BLaER1 treated with 17β-estradiol and CSF1 and Interleukin-3, amounts not matched to agents 10 nM and 100 nM (cell line): ENCODE results near the gene ELOVL3.
"Not testable (repeated sequence)": the region's sequence is repeated elsewhere in the genome, so short reads cannot be mapped to it uniquely, and the experiment has no call there.

ENCODE experiments used
- H3K27ac ChIP-seq, 11 experiments: shearing (Covaris generic); formaldehyde crosslinking; 2 replicates each; pipeline ENCODE4 v1.8.1; 2022
- H3K27me3 ChIP-seq, 11 experiments: shearing (Covaris generic); formaldehyde crosslinking; 2 replicates each; pipeline ENCODE4 v1.8.1; 2022
- H3K36me3 ChIP-seq, 11 experiments: shearing (Covaris generic); formaldehyde crosslinking; 2 replicates each; pipeline ENCODE4 v1.8.1; 2022
- H3K4me1 ChIP-seq, 10 experiments: shearing (Covaris generic); formaldehyde crosslinking; 2 replicates each; pipeline ENCODE4 v1.8.1; 2022
- H3K4me2 ChIP-seq, 11 experiments: shearing (Covaris generic); formaldehyde crosslinking; 2 replicates each; pipeline ENCODE4 v1.8.1; 2022
- H3K4me3 ChIP-seq, 10 experiments: shearing (Covaris generic); formaldehyde crosslinking; 2 replicates each; pipeline ENCODE4 v1.8.1; 2022
- H3K9ac ChIP-seq, 11 experiments: shearing (Covaris generic); formaldehyde crosslinking; 2 replicates each; pipeline ENCODE4 v1.8.1; 2022
- H3K9me3 ChIP-seq, 11 experiments: shearing (Covaris generic); formaldehyde crosslinking; replicated peaks in 1 of 11; 2 replicates each; pipeline ENCODE4 v1.8.1; 2022
- H4K20me1 ChIP-seq, 11 experiments: shearing (Covaris generic); formaldehyde crosslinking; 2 replicates each; pipeline ENCODE4 v1.8.1; 2022
- Cebpa-rat ChIP-seq, 11 experiments: shearing (Covaris generic); IDR thresholded peaks; 2 replicates each; pipeline ENCODE4 v1.8.1; 2022

ELOVL3 gene, protein sequence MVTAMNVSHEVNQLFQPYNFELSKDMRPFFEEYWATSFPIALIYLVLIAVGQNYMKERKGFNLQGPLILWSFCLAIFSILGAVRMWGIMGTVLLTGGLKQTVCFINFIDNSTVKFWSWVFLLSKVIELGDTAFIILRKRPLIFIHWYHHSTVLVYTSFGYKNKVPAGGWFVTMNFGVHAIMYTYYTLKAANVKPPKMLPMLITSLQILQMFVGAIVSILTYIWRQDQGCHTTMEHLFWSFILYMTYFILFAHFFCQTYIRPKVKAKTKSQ

DNA sequence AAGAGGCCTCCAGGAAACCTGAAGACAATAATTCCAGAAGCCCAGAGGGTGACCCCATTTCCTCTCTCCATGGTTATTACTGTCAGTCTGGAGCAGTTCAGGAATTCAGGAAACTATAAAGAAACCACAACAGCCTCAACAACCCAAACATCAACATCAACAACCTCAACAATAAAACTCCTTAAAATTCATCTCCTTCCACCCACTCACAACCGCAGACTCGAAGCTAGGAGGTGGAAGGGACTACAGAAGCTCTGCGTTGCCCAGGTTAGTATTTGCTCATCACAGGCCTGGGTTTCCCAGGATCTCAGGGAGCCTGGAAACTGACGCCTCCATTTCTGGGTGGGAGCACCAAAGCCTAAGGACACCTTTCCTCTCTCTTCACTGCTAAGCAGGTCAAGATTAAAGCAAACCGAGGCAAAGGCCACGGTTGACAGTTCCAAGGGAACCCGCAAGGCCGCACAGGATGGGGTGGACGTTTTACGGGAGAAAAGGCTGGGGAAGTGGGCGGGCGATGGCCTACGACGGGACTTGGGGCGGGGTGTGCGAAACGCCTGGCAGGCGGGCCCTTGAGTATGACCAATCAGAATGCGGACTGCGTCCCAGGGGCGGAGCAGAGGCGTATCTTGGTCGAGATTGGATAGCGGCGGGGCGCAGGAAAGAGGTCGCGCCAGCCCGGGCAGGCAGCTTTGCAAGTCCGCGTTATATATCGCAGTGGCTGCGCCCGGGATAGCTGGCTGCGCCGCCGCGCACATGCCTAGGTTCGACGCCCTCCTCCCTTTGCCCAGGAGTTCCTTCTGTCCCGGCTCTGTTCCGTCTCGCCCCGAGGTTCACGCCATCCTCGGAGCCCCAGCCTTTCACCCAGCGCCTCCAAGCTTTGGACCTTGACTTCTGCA lies at the start of gene ELOVL3:
Gene ELOVL3, plus strand, starts transcription at position 654 of the 896 bp plus-strand sequence. CDS start 250 bp downstream, outside the sequence.
- Histone ChIP-seq H3K4me3 (peak within 1 kb of the TSS in 8 of 10 experiments; percentile 9 to 48 (median 39); a peak in 11 of 20 replicates), H3K9ac (peak within 1 kb of the TSS in 3 of 11 experiments; percentile 18 to 46 (median 24); a peak in 3 of 22 replicates), H3K27me3 (peaks cover 38 to 50% (median 47%) of the 10 kb centered on the region in 11 experiments), H4K20me1 (peaks cover 0 to 16% (median 9%) of the 10 kb centered on the region in 11 experiments; a peak in 15 of 22 replicates), H3K4me2 (peak within 1 kb of the TSS; percentile 62 to 95 (median 77)), H3K4me1 (peaks cover 25 to 37% (median 28%) of the 10 kb centered on the region in 10 experiments), H3K9me3 (peaks cover 0 to 6% (median 0%) of the 10 kb centered on the region in 11 experiments; a peak in 3 of 22 replicates), H3K36me3 (no peaks in the 10 kb centered on the region), H3K27ac (peak within 1 kb of the TSS in 2 of 11 experiments; percentile 9 to 27; a peak in 4 of 22 replicates)
- no peak for TF ChIP-seq Cebpa-rat (IDR thresholded peaks at IDR 0.05)

DNA sequence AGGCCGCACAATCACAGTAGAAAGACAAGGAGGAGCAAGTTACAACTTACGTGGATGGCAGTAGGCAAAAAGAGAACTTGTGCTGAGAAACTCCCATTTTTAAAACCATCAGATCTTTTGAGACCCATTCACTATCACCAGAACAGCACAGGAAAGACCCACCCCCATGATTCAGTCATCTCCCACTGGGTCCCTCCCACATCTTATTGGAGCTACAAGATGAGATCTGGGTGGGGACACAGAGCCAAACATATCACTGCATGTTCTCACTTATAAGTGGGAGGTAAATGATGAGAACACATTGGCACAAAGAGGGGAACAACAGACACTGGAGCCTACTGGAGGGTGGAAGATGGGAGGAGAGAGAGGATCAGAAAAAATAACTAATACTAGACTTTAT lies 41.5 kb upstream of the ELOVL3 start:
- Histone ChIP-seq H4K20me1 (no peaks in the 10 kb centered on the region), H3K27ac (no peak overlapping the region), H3K9me3 (peaks cover 24 to 53% (median 34%) of the 10 kb centered on the region in 11 experiments), H3K4me1 (peaks cover 0 to 10% (median 4%) of the 10 kb centered on the region in 10 experiments; a peak in 6 of 20 replicates), H3K4me2 (no peak overlapping the region), H3K9ac (no peak overlapping the region), H3K36me3 (no peaks in the 10 kb centered on the region), H3K4me3 (no peak overlapping the region), H3K27me3 (no peaks in the 10 kb centered on the region)
- TF ChIP-seq Cebpa-rat (IDR thresholded peaks at IDR 0.05), result no peak

DNA sequence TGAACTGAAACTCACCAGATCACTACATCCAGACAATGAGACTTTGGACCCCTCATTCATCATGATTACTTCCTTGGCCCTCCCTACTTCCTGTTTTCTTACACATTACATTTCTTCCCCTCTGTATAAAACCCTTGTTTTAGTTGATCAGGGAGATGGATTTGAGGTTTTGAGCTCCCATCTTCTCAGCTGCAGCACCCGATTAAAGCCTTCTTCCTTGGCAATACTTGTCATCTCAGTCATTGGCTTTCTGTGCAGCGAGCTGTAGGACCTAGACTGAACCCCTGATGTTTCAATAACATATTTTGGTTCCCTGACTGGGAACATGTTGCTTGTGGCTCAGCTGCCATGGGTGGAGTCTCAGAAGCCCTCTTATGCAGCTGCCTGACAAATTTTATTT lies 40.8 kb upstream of the ELOVL3 start:
- no peak for TF ChIP-seq Cebpa-rat (IDR thresholded peaks at IDR 0.05)
- H3K9ac ChIP-seq, result no peak overlapping the region
- H3K9me3 ChIP-seq, result peaks cover 31 to 60% (median 39%) of the 10 kb centered on the region in 11 experiments
- H3K27ac ChIP-seq, result no peak overlapping the region; a peak in 1 of 22 replicates
- no peaks in the 10 kb centered on the region for H3K36me3 ChIP-seq
- no peaks in the 10 kb centered on the region for H3K27me3 ChIP-seq
- H3K4me1 ChIP-seq, result peaks cover 0 to 12% (median 5%) of the 10 kb centered on the region in 10 experiments; a peak in 6 of 20 replicates
- no peaks in the 10 kb centered on the region for H4K20me1 ChIP-seq
- H3K4me2 ChIP-seq, result no peak overlapping the region
- no peak overlapping the region for H3K4me3 ChIP-seq

DNA sequence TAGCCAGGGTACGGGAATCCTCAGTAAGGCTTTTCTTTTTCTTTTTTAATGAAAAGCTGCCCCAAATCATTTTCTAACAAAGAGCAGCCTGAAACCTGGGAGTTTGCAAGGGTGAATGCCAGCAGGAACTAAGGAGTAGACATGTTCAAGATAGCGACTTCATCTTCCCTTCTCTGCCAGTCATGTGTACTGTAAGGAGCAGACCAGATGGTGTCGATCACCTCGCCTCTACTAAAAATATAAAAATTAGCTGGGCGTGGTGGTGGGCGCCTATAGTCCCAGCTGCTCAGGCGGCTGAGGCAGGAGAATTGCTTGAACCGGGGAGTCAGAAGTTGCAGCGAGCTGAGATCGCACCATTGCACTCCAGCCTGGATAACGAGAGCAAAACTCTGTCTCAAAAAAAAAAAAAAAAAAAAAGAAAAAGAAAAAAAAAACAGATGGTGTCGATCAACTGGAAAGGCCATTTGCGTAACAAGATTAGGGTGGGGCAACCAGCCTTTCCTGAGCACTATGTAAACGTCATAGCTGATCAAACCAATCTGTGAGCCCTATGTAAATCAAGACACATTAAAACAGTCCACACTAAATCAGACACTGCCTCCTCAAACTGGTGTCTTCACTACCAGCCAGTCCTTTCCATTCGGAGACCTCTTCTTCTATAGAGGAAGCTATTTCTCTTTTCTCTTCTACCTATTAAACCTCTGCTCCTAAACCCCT lies 40.1 kb upstream of the ELOVL3 start:
- Histone ChIP-seq H3K36me3 (no peaks in the 10 kb centered on the region), H3K4me2 (no peak overlapping the region), H3K4me3 (no peak overlapping the region), H4K20me1 (no peaks in the 10 kb centered on the region), H3K9ac (no peak overlapping the region), H3K9me3 (peaks cover 37 to 67% (median 46%) of the 10 kb centered on the region in 11 experiments), H3K4me1 (peaks cover 0 to 12% (median 5%) of the 10 kb centered on the region in 10 experiments; a peak in 6 of 20 replicates), H3K27ac (no peak overlapping the region; a peak in 1 of 22 replicates), H3K27me3 (no peaks in the 10 kb centered on the region)
- TF ChIP-seq Cebpa-rat (IDR thresholded peaks at IDR 0.05), result no peak

DNA sequence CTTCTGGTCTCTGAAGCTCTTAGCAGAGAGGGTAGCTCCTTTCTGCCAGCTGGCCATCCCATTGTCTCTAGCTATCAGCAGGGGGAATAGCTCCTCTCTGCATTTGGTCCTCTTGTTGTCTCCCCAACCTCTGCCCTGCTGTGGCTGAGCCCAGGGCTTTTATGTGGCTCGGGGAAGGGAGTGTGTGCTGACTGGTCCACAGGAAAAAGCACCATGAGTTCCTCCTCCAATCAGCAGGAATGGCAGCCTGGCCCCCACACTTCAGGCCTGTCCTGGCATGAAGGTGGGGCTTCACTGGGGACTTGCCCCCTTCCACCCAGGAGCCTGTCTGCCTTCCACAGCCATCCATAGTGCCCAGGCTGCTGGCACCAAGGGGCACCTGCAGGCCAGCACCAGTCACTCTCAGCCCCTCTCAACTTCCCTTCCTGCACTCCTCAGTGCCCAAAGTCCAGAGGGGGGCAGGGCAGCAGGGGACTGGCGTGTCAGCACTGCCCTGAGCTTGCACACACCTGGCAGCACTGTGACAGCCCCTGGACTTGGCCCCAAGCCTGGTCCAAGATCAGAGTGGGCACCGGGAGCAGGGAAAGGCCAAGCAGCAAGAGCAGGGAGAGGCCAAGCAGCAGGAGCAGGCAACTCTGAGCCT lies 37.7 kb upstream of the ELOVL3 start:
- Histone ChIP-seq H3K27ac (no peak overlapping the region), H3K9ac (no peak overlapping the region), H3K4me3 (no peak overlapping the region), H3K27me3 (no peaks in the 10 kb centered on the region), H3K9me3 (peaks cover 62 to 91% (median 70%) of the 10 kb centered on the region in 11 experiments), H3K4me2 (no peak overlapping the region), H3K36me3 (peaks cover 0 to 8% (median 0%) of the 10 kb centered on the region in 11 experiments; a peak in 4 of 22 replicates), H4K20me1 (no peaks in the 10 kb centered on the region), H3K4me1 (peaks cover 0 to 12% (median 5%) of the 10 kb centered on the region in 10 experiments; a peak in 6 of 20 replicates)
- TF ChIP-seq Cebpa-rat (IDR thresholded peaks at IDR 0.05), result no peak

DNA sequence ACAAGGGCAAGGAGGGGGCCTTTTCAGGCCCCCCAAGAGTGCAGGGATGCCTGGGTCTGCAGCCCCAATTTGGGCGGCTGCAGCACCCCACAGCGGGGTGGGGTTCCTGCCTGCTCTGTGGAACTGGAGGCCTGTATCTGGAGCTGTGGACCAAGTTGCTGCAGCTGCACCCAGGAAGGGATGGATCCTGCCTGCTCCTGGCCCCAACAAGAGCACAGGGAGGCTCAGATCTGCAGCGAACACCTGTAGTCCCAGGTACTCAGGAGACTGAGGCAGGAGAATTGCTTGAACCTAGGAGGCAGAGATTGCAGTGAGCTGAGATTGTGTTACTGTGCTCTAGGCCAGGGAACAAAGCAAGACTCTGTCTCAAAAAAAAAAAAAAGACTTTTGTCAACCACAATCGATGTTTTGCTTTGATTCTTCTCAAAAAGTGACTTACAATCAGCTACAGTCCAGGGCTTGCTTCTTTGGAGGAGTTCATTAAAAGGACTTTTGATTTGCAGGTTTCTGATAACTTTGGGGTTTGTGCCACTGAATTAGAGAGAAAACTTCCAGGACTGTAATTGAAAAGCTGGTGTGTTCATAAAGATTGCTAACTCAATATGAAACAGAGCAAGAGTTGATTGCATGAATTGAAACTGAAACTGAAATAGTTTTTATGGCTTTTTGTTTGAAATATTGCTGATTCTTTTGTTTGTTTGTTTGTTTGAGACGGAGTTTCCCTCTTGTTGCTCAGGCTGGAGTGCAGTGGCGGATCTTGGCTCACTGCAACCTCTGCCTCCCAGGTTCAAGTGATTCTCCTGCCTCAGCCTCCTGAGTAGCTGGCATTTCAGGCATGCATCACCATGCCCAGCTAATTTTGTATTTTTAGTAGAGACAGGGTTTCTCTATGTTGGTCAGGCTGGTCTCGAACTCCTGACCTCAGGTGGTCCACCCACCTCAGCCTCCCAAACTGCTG lies 36.9 kb upstream of the ELOVL3 start:
- not testable (repeated sequence) for H3K9ac ChIP-seq, H3K27me3 ChIP-seq, H3K4me3 ChIP-seq, H4K20me1 ChIP-seq, H3K36me3 ChIP-seq
- H3K4me2 ChIP-seq, result peak overlapping the region in 7 of 11 experiments; percentile 7 to 61 (median 20); a peak in 7 of 22 replicates
- H3K9me3 ChIP-seq, result peaks cover 61 to 91% (median 70%) of the 10 kb centered on the region in 11 experiments
- H3K27ac ChIP-seq, result peak overlapping the region in 6 of 11 experiments; percentile 3 to 42 (median 36); a peak in 6 of 22 replicates
- peaks cover 0 to 12% (median 5%) of the 10 kb centered on the region in 10 experiments; a peak in 6 of 20 replicates for H3K4me1 ChIP-seq

DNA sequence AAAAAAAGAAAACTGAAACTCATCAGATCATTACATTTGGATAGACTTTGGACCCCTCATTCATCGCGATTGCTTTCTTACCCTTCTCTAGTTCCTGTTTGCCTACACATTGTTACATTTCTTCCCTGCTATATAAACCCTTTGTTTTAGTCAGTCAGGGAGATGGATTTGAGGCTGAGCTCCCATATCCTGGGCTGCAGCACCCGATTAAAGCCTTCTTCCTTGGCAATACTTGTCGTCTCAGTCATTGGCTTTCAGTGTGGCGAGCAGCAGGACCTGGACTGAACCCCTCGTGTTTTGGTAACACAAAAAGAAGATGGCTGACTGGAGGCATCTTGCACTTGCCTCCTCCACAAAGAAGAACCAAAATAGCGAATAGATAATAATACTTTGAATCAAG lies 34.1 kb upstream of the ELOVL3 start:
- peaks cover 0 to 8% (median 0%) of the 10 kb centered on the region in 11 experiments; a peak in 4 of 22 replicates for H3K36me3 ChIP-seq
- no peak for TF ChIP-seq Cebpa-rat (IDR thresholded peaks at IDR 0.05)
- H3K9ac ChIP-seq, result no peak overlapping the region

More for the DNA sequence above, 34.1 kb upstream of the ELOVL3 start:
- peaks cover 39 to 66% (median 47%) of the 10 kb centered on the region in 11 experiments for H3K9me3 ChIP-seq
- H3K4me3 ChIP-seq, result no peak overlapping the region
- H3K4me1 ChIP-seq, result peaks cover 0 to 12% (median 5%) of the 10 kb centered on the region in 10 experiments; a peak in 6 of 20 replicates
- H4K20me1 ChIP-seq, result no peaks in the 10 kb centered on the region
- H3K4me2 ChIP-seq, result no peak overlapping the region
- H3K27ac ChIP-seq, result no peak overlapping the region
- no peaks in the 10 kb centered on the region for H3K27me3 ChIP-seq
